Loucy (cell line): ENCODE data around the gene ADAMTS5.

Experiments
- EZH2phosphoT487 ChIP-seq: fragments of 200-600 bp; IDR thresholded peaks from 2 replicates; pipeline ENCODE4 v1.6.1; 2018; ENCODE audit warnings: antibody characterized with exemption, mild to moderate bottlenecking, moderate library complexity, borderline replicate concordance
- TF ChIP-seq, protein P1 (sequence below): fragments of 200-600 bp; sonication (generic); conservative IDR thresholded peaks from 2 replicates; pipeline ENCODE4 v1.5.1; 2014; ENCODE audit warnings: mild to moderate bottlenecking, antibody characterized with exemption, low read length

DNA sequence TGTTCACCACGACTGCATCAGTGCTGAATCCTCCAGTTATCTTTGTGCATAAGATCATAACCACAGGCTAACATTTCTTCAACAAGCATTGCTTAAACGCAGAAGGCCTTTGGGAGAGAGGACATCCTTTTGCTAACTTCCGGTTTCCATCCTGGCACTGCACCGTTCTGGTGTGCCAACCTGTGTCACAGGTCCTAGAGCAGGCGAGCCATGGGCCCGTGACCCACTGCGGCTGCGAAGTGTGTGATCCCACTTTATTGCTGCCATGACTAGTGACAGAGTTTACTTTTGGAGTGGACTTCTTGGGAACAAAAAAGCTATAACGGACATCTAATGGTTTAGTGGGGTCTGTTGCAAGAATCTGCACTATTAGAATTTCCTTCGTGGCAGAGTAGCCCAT, 42.9 kb downstream of the ADAMTS5 start:
- TF ChIP-seq, protein P1, sequence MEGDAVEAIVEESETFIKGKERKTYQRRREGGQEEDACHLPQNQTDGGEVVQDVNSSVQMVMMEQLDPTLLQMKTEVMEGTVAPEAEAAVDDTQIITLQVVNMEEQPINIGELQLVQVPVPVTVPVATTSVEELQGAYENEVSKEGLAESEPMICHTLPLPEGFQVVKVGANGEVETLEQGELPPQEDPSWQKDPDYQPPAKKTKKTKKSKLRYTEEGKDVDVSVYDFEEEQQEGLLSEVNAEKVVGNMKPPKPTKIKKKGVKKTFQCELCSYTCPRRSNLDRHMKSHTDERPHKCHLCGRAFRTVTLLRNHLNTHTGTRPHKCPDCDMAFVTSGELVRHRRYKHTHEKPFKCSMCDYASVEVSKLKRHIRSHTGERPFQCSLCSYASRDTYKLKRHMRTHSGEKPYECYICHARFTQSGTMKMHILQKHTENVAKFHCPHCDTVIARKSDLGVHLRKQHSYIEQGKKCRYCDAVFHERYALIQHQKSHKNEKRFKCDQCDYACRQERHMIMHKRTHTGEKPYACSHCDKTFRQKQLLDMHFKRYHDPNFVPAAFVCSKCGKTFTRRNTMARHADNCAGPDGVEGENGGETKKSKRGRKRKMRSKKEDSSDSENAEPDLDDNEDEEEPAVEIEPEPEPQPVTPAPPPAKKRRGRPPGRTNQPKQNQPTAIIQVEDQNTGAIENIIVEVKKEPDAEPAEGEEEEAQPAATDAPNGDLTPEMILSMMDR, result no peak
- TF ChIP-seq EZH2phosphoT487, result no peak
